ENCODE results near the gene RAPSN. TPM values are rescaled to one million over a fixed set of nuclear protein-coding genes. Genes with fewer than 3 reads are reported as not detected.

RAPSN gene
- total RNA-seq, 1 experiment from 2014 or later = 2.0 TPM

- no peaks in the 10 kb centered on the region for H3K27me3 Mint-ChIP-seq (ENCODE audit: insufficient read depth, unreplicated experiment)
- peaks cover 9% of the 10 kb centered on the region for H3K4me1 Mint-ChIP-seq (ENCODE audit: low read depth, unreplicated experiment)
- intact Hi-C loops (cut with micrococcal nuclease; ENCODE audit: unreplicated experiment) = no loop called here
- H3K4me3 Mint-ChIP-seq (ENCODE audit: unreplicated experiment) = no peak overlapping the region
- no peak overlapping the region for H3K27ac Mint-ChIP-seq (ENCODE audit: unreplicated experiment)
- POLR2A ChIA-PET = interaction anchor here (0.7 kb wide), 1 partner anchor 90 kb away, joined by 3 read pairs; no protein-coding TSS in a partner anchor
- H3K9me3 Mint-ChIP-seq (ENCODE audit: unreplicated experiment) = no peaks in the 10 kb centered on the region
- H3K9me3 ChIP-seq = no peaks in the 10 kb centered on the region
- H3K36me3 ChIP-seq (ENCODE audit: control insufficient read depth, insufficient read depth, low read length) = no peaks in the 10 kb centered on the region
- TF ChIP-seq CTCF (IDR thresholded peaks at IDR 0.05; ENCODE audit: insufficient read depth in 1 of 2, low read depth in 1 of 2, low read length in 1 of 2, severe bottlenecking in 1 of 2, unreplicated experiment in 1 of 2) = no peak
- 0 out of 2 replicates have a peak, but pooled peaks cover 8% of the 10 kb centered on the region for H3K4me1 ChIP-seq
- CTCF ChIA-PET = no interaction called here
- no TSS peak for BruUV-seq (replicated peaks)
- H3K27me3 ChIP-seq (replicated peaks; ENCODE audit: control insufficient read depth, insufficient read depth, low read length) = no peaks in the 10 kb centered on the region
- no peak for DNase-seq
- H3K36me3 Mint-ChIP-seq (ENCODE audit: insufficient read depth, unreplicated experiment) = peaks cover 9% of the 10 kb centered on the region
- no peak overlapping the region for H3K4me3 ChIP-seq (ENCODE audit: low read depth, low read length)
Observed at GRCh38 chr11:47403135-47403534, 45.8 kb downstream of the RAPSN start.

- Histone ChIP-seq H3K4me1 (0 out of 2 replicates have a peak, but pooled peaks cover 4% of the 10 kb centered on the region), H3K36me3 (ENCODE audit: control insufficient read depth, insufficient read depth, low read length) (no peaks in the 10 kb centered on the region), H3K27me3 (replicated peaks; ENCODE audit: control insufficient read depth, insufficient read depth, low read length) (no peaks in the 10 kb centered on the region), H3K9me3 (no peaks in the 10 kb centered on the region), H3K4me3 (ENCODE audit: low read depth, low read length) (peak overlapping the region; percentile 45)
- Mint-ChIP-seq H3K27me3 (ENCODE audit: insufficient read depth, unreplicated experiment) (no peaks in the 10 kb centered on the region), H3K4me1 (ENCODE audit: low read depth, unreplicated experiment) (no peaks in the 10 kb centered on the region), H3K27ac (ENCODE audit: unreplicated experiment) (no peak overlapping the region), H3K9me3 (ENCODE audit: unreplicated experiment) (no peaks in the 10 kb centered on the region), H3K4me3 (ENCODE audit: unreplicated experiment) (peak overlapping the region; percentile 73), H3K36me3 (ENCODE audit: insufficient read depth, unreplicated experiment) (no peaks in the 10 kb centered on the region)
- POLR2A ChIA-PET = interaction anchor here (0.6 to 1.3 kb wide), 2 partner anchors 26 to 152 kb away, joined by 3 read pairs; partner anchors contain the start of genes ACP2 and PSMC3
- no peak for DNase-seq
- CTCF ChIA-PET = interaction anchor here (0.6 to 0.7 kb wide), 2 partner anchors 45 to 153 kb away, joined by 3 to 8 read pairs; no protein-coding TSS in a partner anchor
- no peak for TF ChIP-seq CTCF (IDR thresholded peaks at IDR 0.05; ENCODE audit: insufficient read depth in 1 of 2, low read depth in 1 of 2, low read length in 1 of 2, severe bottlenecking in 1 of 2, unreplicated experiment in 1 of 2)
- no TSS peak for BruUV-seq (replicated peaks)
- intact Hi-C loops (cut with micrococcal nuclease; ENCODE audit: unreplicated experiment) = no loop called here
Observed at GRCh38 chr11:47400768-47401279, 48.1 kb downstream of the RAPSN start.

- ChIA-PET POLR2A (interaction anchor here (0.6 to 1.3 kb wide), 2 partner anchors 27 to 151 kb away, joined by 3 read pairs; partner anchors contain the start of genes ACP2 and PSMC3), CTCF (interaction anchor here (0.6 to 0.7 kb wide), 4 partner anchors 23 to 153 kb away, joined by 3 to 8 read pairs (median 4); no protein-coding TSS in a partner anchor)
- peak overlapping the region; percentile 45 for H3K4me3 ChIP-seq (ENCODE audit: low read depth, low read length)
- no peaks in the 10 kb centered on the region for H3K9me3 ChIP-seq
- TF ChIP-seq CTCF (IDR thresholded peaks at IDR 0.05; ENCODE audit: insufficient read depth in 1 of 2, low read depth in 1 of 2, low read length in 1 of 2, severe bottlenecking in 1 of 2, unreplicated experiment in 1 of 2) = no peak
- H3K4me3 Mint-ChIP-seq (ENCODE audit: unreplicated experiment) = peak overlapping the region; percentile 73
- no peaks in the 10 kb centered on the region for H3K36me3 ChIP-seq (ENCODE audit: control insufficient read depth, insufficient read depth, low read length)
- peak in 1 of 2 experiments; percentile 32 for DNase-seq
- H3K4me1 Mint-ChIP-seq (ENCODE audit: low read depth, unreplicated experiment) = no peaks in the 10 kb centered on the region
- H3K9me3 Mint-ChIP-seq (ENCODE audit: unreplicated experiment) = no peaks in the 10 kb centered on the region
- no peaks in the 10 kb centered on the region for H3K27me3 Mint-ChIP-seq (ENCODE audit: insufficient read depth, unreplicated experiment)
- intact Hi-C loops (cut with micrococcal nuclease; ENCODE audit: unreplicated experiment) = no loop called here
- no peaks in the 10 kb centered on the region for H3K36me3 Mint-ChIP-seq (ENCODE audit: insufficient read depth, unreplicated experiment)
- no peak overlapping the region for H3K27ac Mint-ChIP-seq (ENCODE audit: unreplicated experiment)
- BruUV-seq (replicated peaks) = no TSS peak
- no peaks in the 10 kb centered on the region for H3K27me3 ChIP-seq (replicated peaks; ENCODE audit: control insufficient read depth, insufficient read depth, low read length)
- 0 out of 2 replicates have a peak, but pooled peaks cover 4% of the 10 kb centered on the region for H3K4me1 ChIP-seq
Observed at GRCh38 chr11:47399860-47400767, 48.8 kb downstream of the RAPSN start.

All from Caco-2 (cell line).